Right lobe of liver (tissue), 4 donors: Measurements from ENCODE around the gene SLC41A3.
"Not testable (repeated sequence)": the region's sequence is repeated elsewhere in the genome, so short reads cannot be mapped to it uniquely, and the experiment has no call there.

Experiments used
- CTCF ChIP-seq, 4 donors: fragments of 200-600 bp in 3 of 4; fragments of 450-650 bp in 1 of 4; IDR thresholded peaks; one replicate each; pipeline versions ENCODE4 v1.5.1 to v1.8.0; 2016 to 2022; ENCODE audit warnings: antibody characterized with exemption in 4 of 4, mild to moderate bottlenecking in 2 of 4
- POLR2A ChIP-seq: fragments of 450-650 bp; IDR thresholded peaks from one replicate; pipeline ENCODE4 v1.6.1; 2017; ENCODE audit warnings: antibody characterized with exemption, mild to moderate bottlenecking
- donor health status: DM: no; HTN: no; CAD: no.
- donor health status: DM: no; HTN: no; CAD: no.
- donor health status: DM: no; HTN: yes; CAD: no.

- not testable (repeated sequence) for TF ChIP-seq POLR2A; CTCF (IDR thresholded peaks at IDR 0.05)
Observed at GRCh38 chr3:126066676-126067075, 17.2 kb downstream of the SLC41A3 start.
